Measurements from ENCODE around the gene GMDS.

GMDS gene

DNA sequence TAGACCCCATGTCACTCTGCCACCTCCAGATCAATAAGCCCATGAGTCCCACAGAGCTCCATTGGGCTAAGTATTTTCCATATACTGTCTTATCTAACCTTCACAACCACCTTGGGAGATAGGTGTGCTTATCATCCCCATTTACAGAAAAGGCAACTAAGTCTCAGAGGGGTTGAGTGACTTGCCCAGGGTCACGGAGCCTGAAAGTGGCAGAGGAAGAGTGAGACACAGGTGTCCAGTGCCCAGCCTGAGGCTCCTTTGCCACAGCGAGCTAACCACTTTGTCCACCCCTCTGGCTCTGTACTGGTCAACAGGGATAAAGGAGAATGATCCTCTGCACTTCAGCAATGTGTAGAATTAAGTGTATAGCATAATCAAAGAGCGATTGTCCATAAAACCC lies 124.5 kb downstream of the GMDS start:
- ATAC-seq (replicated peaks): no peak
- peaks cover 5% of the 10 kb centered on the region in 2 donors for H3K4me1 Mint-ChIP-seq (ENCODE audit: low read depth in 2 of 2)
- H3K4me3 Mint-ChIP-seq: no peak overlapping the region
- peak overlapping the region in 1 of 2 donors; percentile 16 for H3K27ac Mint-ChIP-seq
- H3K9me3 Mint-ChIP-seq: no peaks in the 10 kb centered on the region
- H3K27me3 Mint-ChIP-seq: no peaks in the 10 kb centered on the region
- peaks cover 3% of the 10 kb centered on the region for H3K36me3 Mint-ChIP-seq (ENCODE audit: insufficient read depth)
- DNase-seq: no peak

- no peak for ATAC-seq (replicated peaks)
- Mint-ChIP-seq H3K27me3 (no peaks in the 10 kb centered on the region), H3K27ac (no peak overlapping the region), H3K4me1 (ENCODE audit: low read depth in 2 of 2) (peaks cover 3 to 5% of the 10 kb centered on the region in 2 donors), H3K9me3 (no peaks in the 10 kb centered on the region), H3K36me3 (ENCODE audit: insufficient read depth) (peaks cover under 1% of the 10 kb centered on the region), H3K4me3 (no peak overlapping the region)
- DNase-seq: no peak
Observed at GRCh38 chr6:2119275-2119674, 126.1 kb downstream of the GMDS start.

DNA sequence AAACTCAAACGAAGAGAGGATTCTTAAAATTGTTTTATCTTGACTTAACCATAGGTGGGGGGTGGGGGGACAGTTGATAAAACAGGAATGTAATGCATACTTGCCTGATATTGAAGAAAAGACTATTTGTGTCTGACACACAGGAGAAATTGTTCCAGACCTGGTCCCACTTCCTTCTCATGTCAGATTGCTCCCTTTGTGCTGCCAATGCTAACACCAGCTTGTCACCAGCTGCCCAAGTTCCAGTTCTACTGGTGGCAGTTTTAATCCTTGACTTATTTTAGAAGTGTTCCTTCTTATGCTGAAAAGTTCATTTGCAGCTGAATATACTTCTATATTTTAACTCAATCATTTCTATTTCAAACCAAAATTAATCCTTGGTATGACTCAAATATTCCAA lies 127.3 kb downstream of the GMDS start:
- H3K27ac Mint-ChIP-seq: no peak overlapping the region
- no peak overlapping the region for H3K4me3 Mint-ChIP-seq
- no peaks in the 10 kb centered on the region for H3K27me3 Mint-ChIP-seq
- no peaks in the 10 kb centered on the region for H3K9me3 Mint-ChIP-seq
- peaks cover 5% of the 10 kb centered on the region in 2 donors for H3K4me1 Mint-ChIP-seq (ENCODE audit: low read depth in 2 of 2)
- ATAC-seq (replicated peaks) (no peak), DNase-seq (no peak)
- no peaks in the 10 kb centered on the region for H3K36me3 Mint-ChIP-seq (ENCODE audit: insufficient read depth)

DNA sequence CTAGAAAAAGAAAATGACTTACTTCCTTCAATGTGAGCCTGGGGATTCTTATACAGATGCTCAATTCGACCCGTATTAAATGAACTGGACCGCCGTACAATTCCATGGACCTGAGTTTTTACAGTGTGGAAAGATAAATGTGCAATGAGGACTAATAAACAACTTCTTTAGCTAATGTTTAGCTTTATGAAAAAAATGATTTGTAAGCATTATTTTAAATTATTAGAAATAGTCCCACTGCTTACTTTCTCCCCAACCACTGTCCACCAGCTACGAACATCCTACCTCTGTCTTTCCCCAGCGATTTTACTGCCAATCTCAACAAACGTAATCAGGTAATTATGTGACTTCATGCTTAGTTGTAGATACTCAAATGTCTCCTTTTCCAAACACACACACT lies 128.0 kb downstream of the GMDS start:
- ATAC-seq (replicated peaks): no peak
- Mint-ChIP-seq H3K9me3 (no peaks in the 10 kb centered on the region), H3K4me1 (ENCODE audit: low read depth in 2 of 2) (peaks cover 7 to 9% of the 10 kb centered on the region in 2 donors), H3K36me3 (ENCODE audit: insufficient read depth) (no peaks in the 10 kb centered on the region), H3K27me3 (no peaks in the 10 kb centered on the region), H3K4me3 (no peak overlapping the region), H3K27ac (no peak overlapping the region)
- no peak for DNase-seq

GRCh38 chr6:2116496-2116895 lies 128.9 kb downstream of the GMDS start:
- ATAC-seq (replicated peaks) (no peak), DNase-seq (no peak)
- Mint-ChIP-seq H3K36me3 (ENCODE audit: insufficient read depth) (no peaks in the 10 kb centered on the region), H3K4me3 (no peak overlapping the region), H3K27me3 (no peaks in the 10 kb centered on the region), H3K27ac (no peak overlapping the region), H3K4me1 (ENCODE audit: low read depth in 2 of 2) (peaks cover 6 to 7% of the 10 kb centered on the region in 2 donors), H3K9me3 (no peaks in the 10 kb centered on the region)

GRCh38 chr6:2114100-2114499 lies 131.3 kb downstream of the GMDS start:
- ATAC-seq (replicated peaks): no peak
- H3K4me1 Mint-ChIP-seq (ENCODE audit: low read depth in 2 of 2): peaks cover 16 to 19% of the 10 kb centered on the region in 2 donors
- H3K27me3 Mint-ChIP-seq: no peaks in the 10 kb centered on the region
- no peak overlapping the region for H3K27ac Mint-ChIP-seq
- H3K36me3 Mint-ChIP-seq (ENCODE audit: insufficient read depth): no peaks in the 10 kb centered on the region
- H3K9me3 Mint-ChIP-seq: no peaks in the 10 kb centered on the region
- no peak overlapping the region for H3K4me3 Mint-ChIP-seq
- no peak for DNase-seq

DNA sequence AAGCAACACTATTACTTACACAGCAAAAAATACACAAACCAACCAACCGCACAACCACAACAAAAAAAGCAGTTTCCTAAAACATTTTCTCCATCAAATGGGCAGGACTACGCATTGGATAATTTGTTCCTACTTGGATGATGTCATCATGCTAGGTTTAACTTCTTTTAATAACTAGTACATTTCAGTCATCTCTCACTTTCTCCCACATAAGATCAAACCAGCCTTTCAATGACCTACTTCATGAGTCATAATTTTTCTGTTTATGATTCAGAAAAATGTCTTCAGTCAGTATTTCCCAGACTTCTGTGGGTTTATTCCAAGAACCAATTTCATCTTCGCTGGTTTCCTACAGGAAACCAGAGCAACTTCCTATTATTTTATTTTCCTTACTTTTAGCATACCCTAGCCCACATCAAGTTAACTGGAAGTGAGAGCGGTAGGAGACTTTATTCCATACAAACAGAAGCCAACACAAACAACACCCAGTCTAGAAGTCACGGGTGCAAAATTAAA lies 134.2 kb downstream of the GMDS start:
- H3K4me1 Mint-ChIP-seq (ENCODE audit: low read depth in 2 of 2): peaks cover 16 to 19% of the 10 kb centered on the region in 2 donors
- H3K27ac Mint-ChIP-seq: peak overlapping the region; percentile 82 to 88
- no peaks in the 10 kb centered on the region for H3K27me3 Mint-ChIP-seq
- H3K36me3 Mint-ChIP-seq (ENCODE audit: insufficient read depth): no peaks in the 10 kb centered on the region
- H3K9me3 Mint-ChIP-seq: no peaks in the 10 kb centered on the region
- no peak for DNase-seq
- H3K4me3 Mint-ChIP-seq: peak overlapping the region; percentile 71
- peak; percentile 41 for ATAC-seq (replicated peaks)

DNA sequence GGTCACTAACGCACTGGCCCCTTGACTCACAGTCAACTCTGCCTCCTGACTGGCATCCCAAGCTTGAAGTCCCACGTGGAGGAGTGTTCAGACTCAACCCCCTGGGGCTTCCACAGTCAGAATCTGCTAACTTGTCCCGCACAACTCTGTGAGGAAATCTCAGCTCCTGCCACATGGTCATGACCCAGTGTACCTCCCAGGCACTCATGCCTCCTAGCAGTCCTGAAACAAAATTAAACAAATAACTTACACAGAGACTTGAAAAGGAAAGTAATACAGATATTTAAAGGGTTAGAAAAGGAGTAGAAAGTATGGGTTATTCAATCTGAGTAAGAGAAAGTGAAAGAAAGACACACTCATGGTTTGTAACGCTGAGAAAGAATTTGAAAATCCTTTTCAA lies 134.9 kb downstream of the GMDS start:
- peak overlapping the region; percentile 82 to 88 for H3K27ac Mint-ChIP-seq
- DNase-seq (no peak), ATAC-seq (replicated peaks) (peak; percentile 33)
- no peaks in the 10 kb centered on the region for H3K27me3 Mint-ChIP-seq
- no peaks in the 10 kb centered on the region for H3K9me3 Mint-ChIP-seq
- no peaks in the 10 kb centered on the region for H3K36me3 Mint-ChIP-seq (ENCODE audit: insufficient read depth)
- peak overlapping the region; percentile 71 for H3K4me3 Mint-ChIP-seq
- H3K4me1 Mint-ChIP-seq (ENCODE audit: low read depth in 2 of 2): peaks cover 16 to 19% of the 10 kb centered on the region in 2 donors

GRCh38 chr6:2109796-2110195 lies 135.6 kb downstream of the GMDS start:
- Mint-ChIP-seq H3K4me3 (no peak overlapping the region), H3K4me1 (ENCODE audit: low read depth in 2 of 2) (peaks cover 16 to 19% of the 10 kb centered on the region in 2 donors)

DNA sequence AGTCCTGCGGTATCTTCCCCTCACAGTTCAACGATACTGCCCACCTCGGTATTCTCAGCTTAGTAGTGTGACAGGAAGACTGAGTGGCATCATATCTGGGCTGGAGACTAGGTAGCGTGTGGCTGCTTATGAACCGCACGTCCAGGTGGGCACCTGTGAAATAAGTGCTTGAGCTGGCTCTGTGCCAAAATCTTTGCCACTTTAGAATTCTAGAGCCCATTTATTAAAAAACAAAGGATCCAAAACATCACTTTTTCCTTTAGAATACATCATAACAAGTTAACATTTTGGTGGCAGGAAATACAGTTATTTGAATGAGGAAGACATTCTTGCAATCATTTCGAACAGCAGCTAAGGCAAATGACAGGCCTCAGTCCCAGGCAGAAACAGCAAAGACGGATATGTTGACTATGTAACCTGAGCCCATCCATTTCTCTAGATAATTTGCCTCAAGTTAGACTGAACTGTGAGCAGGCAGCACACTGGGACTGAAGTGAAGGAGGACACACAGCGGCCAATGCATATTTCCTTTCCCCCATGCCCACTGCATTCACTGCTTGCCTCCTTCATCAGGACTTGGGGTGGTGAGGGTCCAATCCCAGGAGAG lies 136.6 kb downstream of the GMDS start:
- H3K9me3 Mint-ChIP-seq: no peaks in the 10 kb centered on the region
- DNase-seq: no peak
- H3K27me3 Mint-ChIP-seq: no peaks in the 10 kb centered on the region
- H3K4me1 Mint-ChIP-seq (ENCODE audit: low read depth in 2 of 2): peaks cover 16 to 19% of the 10 kb centered on the region in 2 donors
- no peaks in the 10 kb centered on the region for H3K36me3 Mint-ChIP-seq (ENCODE audit: insufficient read depth)
- no peak overlapping the region for H3K4me3 Mint-ChIP-seq
- H3K27ac Mint-ChIP-seq: no peak overlapping the region
- ATAC-seq (replicated peaks): no peak

More at GRCh38 chr6:2109796-2110195, 135.6 kb downstream of the GMDS start:
- Mint-ChIP-seq H3K27me3 (no peaks in the 10 kb centered on the region), H3K9me3 (no peaks in the 10 kb centered on the region), H3K27ac (peak overlapping the region in 1 of 2 donors; percentile 27), H3K36me3 (ENCODE audit: insufficient read depth) (no peaks in the 10 kb centered on the region)
- ATAC-seq (replicated peaks) (no peak), DNase-seq (no peak)

DNA sequence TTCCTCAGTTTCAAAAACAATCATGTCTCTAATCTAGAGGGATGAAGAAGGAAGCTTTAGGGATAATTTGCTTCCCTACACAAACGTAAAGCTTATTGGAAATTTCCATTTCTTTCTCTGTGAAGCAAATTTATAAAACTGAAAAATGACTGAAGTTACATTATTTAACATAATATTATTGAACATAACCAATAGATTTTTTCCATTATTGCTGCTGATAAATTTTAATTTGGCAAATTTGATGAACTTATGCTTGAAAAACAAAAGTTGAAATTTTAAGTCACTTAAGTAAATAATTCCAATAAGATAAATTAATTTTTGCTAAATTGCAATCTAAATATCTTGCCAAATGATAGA lies 140.9 kb downstream of the GMDS start:
- Mint-ChIP-seq H3K4me3 (no peak overlapping the region), H3K27me3 (no peaks in the 10 kb centered on the region), H3K9me3 (no peaks in the 10 kb centered on the region), H3K27ac (no peak overlapping the region), H3K36me3 (ENCODE audit: insufficient read depth) (no peaks in the 10 kb centered on the region), H3K4me1 (ENCODE audit: low read depth in 2 of 2) (no peaks in the 10 kb centered on the region)
- no peak for DNase-seq
- ATAC-seq (replicated peaks): no peak

- H3K27me3 Mint-ChIP-seq: no peaks in the 10 kb centered on the region
- H3K9me3 Mint-ChIP-seq: no peaks in the 10 kb centered on the region
- ATAC-seq (replicated peaks): peak; percentile 37
- H3K4me1 Mint-ChIP-seq (ENCODE audit: low read depth in 2 of 2): no peaks in the 10 kb centered on the region
- H3K27ac Mint-ChIP-seq: no peak overlapping the region
- H3K36me3 Mint-ChIP-seq (ENCODE audit: insufficient read depth): no peaks in the 10 kb centered on the region
- DNase-seq: no peak
- no peak overlapping the region for H3K4me3 Mint-ChIP-seq
Observed at GRCh38 chr6:2103765-2104523, 141.5 kb downstream of the GMDS start.

DNA sequence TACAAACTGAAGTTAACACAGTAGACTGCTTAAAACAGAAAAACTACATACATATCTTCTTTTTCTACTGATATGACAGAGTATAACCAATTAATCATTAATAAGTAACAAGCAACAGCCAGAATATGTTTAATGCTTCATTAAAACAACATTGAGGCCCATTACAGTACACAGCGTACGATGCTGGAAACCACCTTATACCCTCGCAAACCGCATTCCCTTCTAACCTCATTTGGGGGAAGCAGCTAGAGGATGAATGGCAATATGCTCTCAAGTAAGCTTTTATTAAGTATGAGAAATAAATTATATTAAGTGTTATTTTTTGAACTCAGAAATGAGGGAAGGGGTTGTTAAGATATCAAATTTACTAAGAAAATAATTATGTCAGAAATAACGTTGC lies 142.4 kb downstream of the GMDS start:
- Mint-ChIP-seq H3K36me3 (ENCODE audit: insufficient read depth) (no peaks in the 10 kb centered on the region), H3K27me3 (no peaks in the 10 kb centered on the region), H3K27ac (no peak overlapping the region), H3K4me3 (no peak overlapping the region), H3K9me3 (no peaks in the 10 kb centered on the region), H3K4me1 (ENCODE audit: low read depth in 2 of 2) (no peaks in the 10 kb centered on the region)
- DNase-seq: no peak
- ATAC-seq (replicated peaks): no peak

DNA sequence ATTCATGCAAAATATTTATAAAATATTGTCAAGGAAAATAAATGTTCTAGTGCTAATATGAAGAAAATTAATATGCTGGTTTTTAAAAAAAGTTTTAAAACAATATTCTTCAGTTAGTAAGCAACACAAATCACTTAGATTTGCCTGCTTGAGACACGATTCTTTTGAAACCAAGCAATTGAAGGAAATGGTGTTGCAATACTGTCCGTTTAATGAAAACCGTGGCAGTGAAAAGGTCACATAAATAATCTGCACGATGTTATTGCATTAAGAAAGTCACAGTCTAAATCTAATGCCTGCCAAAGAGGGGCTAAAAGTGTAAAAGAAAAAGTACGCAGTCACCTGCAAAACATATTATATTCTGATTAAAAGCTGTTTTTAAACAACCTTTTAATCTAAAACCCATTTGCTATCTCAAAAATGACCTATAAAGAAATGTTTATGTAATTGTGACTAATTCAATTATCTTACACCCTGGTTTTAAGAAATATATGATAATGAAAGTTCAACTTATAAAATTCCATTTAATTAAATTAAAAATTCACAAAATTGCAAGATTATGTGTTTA lies 143.0 kb downstream of the GMDS start:
- no peaks in the 10 kb centered on the region for H3K9me3 Mint-ChIP-seq
- no peaks in the 10 kb centered on the region for H3K27me3 Mint-ChIP-seq
- no peaks in the 10 kb centered on the region for H3K4me1 Mint-ChIP-seq (ENCODE audit: low read depth in 2 of 2)
- H3K36me3 Mint-ChIP-seq (ENCODE audit: insufficient read depth): no peaks in the 10 kb centered on the region
- DNase-seq: no peak
- ATAC-seq (replicated peaks): no peak
- no peak overlapping the region for H3K27ac Mint-ChIP-seq
- no peak overlapping the region for H3K4me3 Mint-ChIP-seq
